Activated CD4-positive, alpha-beta T cell treated with anti-CD3 and anti-CD28 coated beads, Interleukin-2, amount 50 U/mL, for 16 hours (primary cell): ENCODE results near the gene MPZL2.
A peak's percentile ranks its signal among the peaks of the same experiment; 100 is the strongest.

ENCODE experiments used
- DNase-seq: peaks from one replicate; pipeline ENCODE4 v3.0.0-alpha.2; 2020

Gene MPZL2

GRCh38 chr11:118283037-118283636 lies 19.0 kb upstream of the MPZL2 start:
- no peak for DNase-seq

GRCh38 chr11:118282606-118283005 lies 18.5 kb upstream of the MPZL2 start:
- no peak for DNase-seq

- peak; percentile 46 for DNase-seq
These were observed 17.2 kb upstream of the MPZL2 start for GRCh38 chr11:118281284-118281683.

DNA sequence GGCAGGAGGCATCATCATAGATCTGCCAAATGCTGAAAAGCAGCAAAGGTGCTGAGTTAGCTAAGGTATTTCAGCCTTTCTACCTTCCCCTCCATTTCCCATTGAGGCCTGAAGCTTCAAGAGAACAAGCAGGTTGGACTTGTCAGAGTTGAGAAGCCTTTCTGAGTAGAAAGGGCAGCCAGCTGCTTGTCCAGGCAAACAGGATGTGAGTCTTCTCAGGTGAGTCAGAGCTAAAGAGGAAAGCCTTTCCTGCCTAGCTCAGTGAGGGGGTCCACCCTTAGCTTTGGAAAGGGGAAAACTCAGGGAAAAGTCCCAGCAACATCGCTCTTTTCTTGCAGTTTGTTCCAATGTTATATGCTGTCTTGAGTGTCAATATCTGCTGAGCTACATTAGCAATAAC lies 13.2 kb upstream of the MPZL2 start:
- peak; percentile 39 for DNase-seq

DNA sequence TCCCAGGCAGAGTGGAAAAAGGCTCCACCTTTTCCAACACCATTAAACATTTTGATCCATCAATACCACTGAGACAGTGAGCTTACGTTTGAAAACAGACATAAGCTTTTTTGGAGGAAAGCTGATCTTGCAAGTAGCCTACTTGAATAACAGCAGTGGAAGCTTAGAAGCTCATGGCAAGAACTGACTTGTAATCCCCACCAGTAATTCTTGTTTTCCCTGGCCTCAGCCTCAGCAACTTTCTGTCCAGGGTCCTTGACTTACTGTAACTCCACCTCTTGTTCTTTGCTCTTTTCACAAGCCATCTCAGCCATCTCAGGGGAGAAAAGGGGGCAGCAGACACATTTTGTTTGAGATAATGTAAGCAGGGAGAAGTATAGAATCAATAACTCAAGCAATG lies 12.3 kb upstream of the MPZL2 start:
- DNase-seq: no peak

DNA sequence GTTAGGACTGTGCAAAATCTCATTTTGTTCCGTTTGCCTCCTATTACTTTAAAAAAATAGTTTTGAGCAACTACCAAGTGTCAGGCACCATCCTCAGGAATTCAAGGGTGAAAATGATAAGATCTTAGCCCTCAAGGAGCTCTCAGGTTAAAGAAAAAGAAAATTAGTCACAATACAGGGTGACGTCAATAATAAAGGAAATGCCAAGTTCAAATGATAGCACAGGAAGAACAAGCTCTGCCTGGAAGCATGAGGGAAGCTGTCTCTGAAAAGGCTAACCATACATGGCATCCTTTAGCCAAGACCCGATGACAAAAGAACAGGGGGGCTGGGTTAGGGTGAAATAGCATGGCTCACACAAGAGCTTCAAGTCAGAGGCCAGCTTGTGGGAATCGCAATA lies 11.1 kb upstream of the MPZL2 start:
- DNase-seq: no peak

DNA sequence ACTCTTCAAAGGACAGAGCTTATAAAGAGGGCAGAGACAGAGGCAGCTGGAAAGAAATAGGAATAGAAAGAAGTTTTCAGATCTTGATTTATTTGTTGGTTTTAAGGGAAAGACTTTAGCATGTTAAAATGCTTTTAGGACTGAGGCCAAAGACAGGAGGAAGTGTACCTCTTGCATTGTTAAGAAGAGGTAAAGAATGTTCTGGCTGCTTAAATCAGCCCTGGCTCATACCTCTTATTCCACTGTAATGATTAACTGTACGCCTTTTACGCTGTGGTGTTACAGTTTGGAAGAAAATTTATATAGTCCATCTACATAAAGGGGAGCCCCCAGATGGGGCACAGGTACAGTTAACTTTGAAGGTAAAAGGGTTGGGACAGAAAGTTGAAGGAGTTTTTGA lies 10.1 kb upstream of the MPZL2 start:
- DNase-seq: no peak

- DNase-seq: no peak
These were observed 7.9 kb upstream of the MPZL2 start for GRCh38 chr11:118272001-118272400.

DNA sequence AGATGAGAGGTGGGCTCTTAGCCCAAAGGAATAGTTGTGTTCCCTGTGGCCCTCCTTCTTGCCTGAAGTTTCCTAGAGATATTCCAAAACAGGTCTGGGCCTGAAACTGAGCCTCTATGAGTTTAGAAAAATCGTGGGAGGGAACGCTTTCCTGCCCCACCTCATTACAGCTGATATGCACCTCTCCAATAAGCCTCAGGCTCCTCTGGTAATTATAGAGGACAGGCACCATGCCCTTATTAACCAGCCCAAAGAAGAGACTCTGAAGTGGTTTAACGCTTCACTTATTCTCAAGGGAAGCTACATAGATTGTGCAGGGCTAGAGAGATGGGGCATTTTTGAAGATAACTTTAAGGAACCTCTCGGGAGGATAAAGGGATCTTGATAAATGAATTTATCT lies 3.4 kb upstream of the MPZL2 start:
- DNase-seq: no peak

GRCh38 chr11:118265954-118266353 lies 1.9 kb upstream of the MPZL2 start:
- DNase-seq: no peak

DNA sequence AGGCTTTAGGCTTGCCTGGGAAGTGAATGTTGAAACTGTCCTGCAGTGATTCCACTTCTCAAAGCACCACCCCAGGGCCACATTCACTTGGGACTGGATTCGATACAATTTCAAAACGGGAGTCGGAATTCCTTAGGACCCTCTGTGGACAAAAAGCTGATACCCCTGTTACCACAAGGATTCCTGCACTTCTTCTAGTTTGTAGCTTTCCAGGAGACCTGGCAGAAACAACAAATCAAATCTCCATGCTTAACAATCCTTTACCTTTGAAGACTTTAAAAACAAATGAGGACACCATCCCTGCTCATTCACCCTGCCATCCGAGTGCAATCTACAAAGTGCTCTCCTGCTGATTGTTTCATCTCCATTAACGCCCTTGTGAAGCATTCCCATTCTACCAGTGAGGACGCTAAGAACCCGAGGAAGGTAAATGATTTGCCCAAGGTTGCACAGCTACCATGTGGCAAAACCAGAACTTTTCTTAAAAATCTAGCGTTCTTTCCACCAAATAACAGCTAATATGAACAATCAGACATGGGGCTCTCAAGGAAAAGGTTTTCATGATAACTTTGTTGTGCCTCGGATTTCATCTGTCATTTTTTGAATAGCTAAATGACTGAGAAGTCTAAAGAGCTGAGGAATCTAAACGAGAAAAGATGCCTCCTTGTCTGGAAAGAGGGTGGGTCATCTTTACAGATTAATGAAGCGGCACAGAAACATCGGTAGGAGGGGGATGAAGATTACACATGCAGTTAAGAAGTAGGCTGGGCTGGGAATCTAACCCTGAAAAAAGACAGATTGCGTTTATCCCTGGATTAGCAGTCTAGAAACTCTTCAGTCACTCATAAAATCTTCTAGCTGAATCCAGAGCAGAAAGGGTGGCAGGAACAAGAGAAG lies 720 bp upstream of the MPZL2 start:
- DNase-seq: no peak

DNA sequence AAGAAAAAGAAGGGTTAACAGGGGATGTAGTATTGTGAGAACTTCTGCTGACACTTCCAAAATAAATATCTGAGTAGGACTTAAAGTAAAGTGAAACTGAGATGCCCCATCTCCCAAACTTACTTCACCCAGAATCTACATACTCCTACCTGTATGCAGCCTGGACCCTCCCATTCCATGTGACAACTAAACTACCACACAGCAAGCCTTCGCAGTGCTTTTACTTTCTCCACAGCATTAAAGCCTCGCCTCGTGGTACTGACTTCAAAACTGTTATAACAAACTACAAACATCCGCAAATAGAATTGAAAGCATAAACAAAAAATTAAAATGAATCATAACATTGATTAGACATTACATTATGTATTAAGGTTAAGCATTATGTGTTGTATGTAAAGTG lies 985 bp downstream of the MPZL2 start:
- no peak for DNase-seq

DNA sequence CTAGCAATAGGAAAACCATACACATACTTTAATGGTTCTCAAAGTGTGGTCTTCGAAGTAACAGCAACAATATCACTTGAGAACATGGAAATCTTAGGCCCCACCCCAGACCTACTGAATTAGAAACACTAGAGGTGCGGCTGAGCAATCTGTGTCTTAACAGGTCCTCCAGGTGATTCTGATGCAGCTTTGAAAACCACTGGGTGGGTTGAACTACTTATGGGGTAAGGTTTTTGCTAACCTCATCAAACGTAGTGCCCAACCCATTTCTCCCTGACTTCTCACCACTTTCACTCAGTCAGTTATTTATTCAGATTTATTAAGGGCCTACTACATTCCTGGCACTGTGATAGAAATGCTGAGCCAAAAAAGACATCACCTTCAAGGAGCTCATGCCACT lies 3.7 kb downstream of the MPZL2 start:
- DNase-seq: no peak

- no peak for DNase-seq
These were observed 5.0 kb downstream of the MPZL2 start for GRCh38 chr11:118259138-118259537.

DNA sequence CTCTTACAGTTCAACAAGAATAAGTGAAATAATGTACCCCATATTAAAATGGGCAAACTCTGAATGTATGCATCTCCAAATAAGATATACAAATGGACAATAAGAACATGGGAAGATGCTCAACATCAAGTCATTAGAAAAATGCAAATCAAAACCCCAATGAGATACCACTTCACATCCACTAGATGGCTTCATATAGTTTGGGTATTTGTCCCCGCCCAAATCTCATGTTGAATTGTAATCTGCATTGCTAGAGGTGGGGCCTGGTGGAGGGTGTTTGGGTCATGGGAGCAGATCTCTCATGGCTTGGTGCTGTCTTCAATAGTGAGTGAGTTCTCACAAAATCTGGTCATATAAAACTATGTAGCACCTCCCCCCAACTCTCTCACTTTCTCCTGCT lies 5.7 kb downstream of the MPZL2 start:
- DNase-seq: peak; percentile 36

DNA sequence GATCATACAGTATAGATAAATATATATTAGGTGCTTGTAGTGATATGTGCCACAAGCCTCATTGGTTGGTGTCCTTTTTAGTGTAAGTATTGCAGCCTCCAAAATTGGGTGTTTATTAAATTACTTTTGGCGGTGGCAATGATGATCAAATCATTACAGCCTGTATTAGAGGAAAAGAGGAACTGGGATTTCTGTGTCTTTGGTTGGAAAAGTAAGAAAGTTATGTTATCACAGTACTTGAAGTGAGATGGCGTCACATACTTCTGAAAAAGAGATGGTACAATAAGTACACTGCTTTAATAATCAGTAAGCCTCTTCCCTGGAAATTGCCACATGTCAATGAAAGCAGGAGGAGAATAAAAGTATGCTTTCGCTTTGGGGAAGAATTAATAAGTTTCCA lies 11.4 kb downstream of the MPZL2 start:
- DNase-seq: no peak

GRCh38 chr11:118251858-118252652 lies 12.0 kb downstream of the MPZL2 start, which contains the start of gene MPZL3:
MPZL3 (minus strand) TSS chr11:118252365; CDS start chr11:118252294, 71 bp downstream.
- peak; percentile 87 for DNase-seq

DNA sequence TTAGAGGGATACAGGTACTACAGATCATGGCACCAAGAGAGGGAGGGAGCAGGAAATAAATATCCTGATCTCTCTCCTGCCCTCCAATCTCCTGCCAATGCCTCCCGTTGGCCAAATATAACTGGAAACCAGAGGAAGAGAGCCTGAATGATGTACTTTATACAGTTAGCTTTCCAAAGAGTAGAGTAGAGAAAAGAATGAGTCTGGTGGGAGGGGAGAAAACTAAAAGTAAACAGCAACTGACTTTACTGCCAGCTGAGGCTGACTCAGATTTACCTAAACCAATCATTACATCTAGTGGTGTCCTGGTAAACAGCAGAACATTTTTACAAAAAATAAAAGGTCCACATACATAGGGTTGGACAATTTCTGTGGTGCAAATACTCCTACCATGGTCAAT lies 17.1 kb downstream of the MPZL2 start:
- peak; percentile 54 for DNase-seq

- no peak for DNase-seq
These were observed 18.0 kb downstream of the MPZL2 start for GRCh38 chr11:118245936-118246562.

- DNase-seq: no peak
These were observed 19.9 kb downstream of the MPZL2 start for GRCh38 chr11:118243993-118244762.

- DNase-seq: no peak
These were observed 20.9 kb downstream of the MPZL2 start for GRCh38 chr11:118243161-118243560.

- no peak for DNase-seq
These were observed 22.4 kb downstream of the MPZL2 start for GRCh38 chr11:118241764-118242098.
